Stimulated activated CD4-positive, alpha-beta T cell treated with anti-CD3 and anti-CD28 coated beads, Interleukin-4, amount 100 ng/mL, for 48 hours (primary cell): ENCODE results near the gene NUP54.

Experiments used
- DNase-seq, 2 donors: peaks; one replicate each; pipeline ENCODE4 v3.0.0-alpha.2; 2020; ENCODE audit warnings: low read depth in 2 of 2

Gene NUP54

GRCh38 chr4:76147454-76148141 lies 599 bp downstream of the NUP54 start:
- peak; percentile 33 to 53 for DNase-seq

- no peak for DNase-seq
Observed at GRCh38 chr4:76144546-76144945, 3.7 kb downstream of the NUP54 start.

DNA sequence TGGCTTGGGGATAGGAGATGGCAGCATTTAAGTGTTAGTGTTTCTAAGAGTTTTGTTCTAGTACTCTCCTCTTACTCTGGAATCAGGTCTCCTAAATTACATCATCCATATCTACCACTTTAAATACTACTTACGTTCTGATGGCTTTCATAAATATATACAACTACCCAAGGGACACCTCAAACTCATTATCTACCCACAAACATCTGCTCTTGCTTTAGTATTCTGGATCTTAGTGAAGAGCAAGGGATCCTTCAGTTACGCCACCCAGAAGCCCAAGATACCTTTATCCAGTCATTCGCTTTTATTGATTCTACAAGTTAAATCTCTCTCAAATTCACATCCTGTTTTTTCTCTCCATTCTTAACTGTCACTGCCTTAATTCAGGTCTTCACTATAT lies 7.0 kb downstream of the NUP54 start:
- DNase-seq, result no peak

DNA sequence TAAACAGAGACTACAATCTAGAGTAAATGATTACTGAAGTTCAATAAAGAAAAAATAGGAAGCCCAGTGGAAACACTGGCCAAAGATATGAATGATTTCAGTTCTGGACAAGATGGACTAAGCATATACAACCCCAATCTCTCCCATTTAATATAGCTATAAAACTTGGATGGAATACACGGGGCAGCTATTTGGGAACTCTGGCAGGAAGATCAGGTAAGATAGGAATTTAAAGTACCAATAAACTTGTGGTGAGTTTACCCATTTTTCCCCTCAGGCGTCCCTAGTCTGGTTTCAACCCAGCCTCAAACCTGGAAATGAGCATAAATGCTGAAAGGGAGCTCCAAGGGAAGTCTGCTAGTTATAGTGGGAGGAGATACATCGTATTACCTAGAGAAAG lies 20.4 kb downstream of the NUP54 start:
- no peak for DNase-seq

DNA sequence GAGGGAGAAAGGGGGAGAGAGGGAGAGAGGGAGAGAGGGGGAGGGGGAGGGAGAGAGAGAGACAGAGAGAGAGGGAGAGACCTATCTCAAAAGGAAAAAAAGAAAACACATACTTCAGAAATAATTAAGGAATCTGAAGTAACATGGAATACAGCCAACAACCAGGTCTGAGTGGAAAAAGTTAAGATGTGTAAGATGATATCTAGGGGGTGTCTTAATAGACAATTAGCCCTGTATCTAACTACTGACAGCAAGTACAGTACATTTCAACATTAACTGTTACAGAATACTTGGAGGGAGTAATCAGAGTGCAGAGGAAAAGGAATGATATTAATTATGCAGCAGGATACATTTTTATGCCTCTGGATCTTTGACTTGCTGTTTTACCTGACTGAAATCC lies 22.4 kb downstream of the NUP54 start:
- no peak for DNase-seq

DNA sequence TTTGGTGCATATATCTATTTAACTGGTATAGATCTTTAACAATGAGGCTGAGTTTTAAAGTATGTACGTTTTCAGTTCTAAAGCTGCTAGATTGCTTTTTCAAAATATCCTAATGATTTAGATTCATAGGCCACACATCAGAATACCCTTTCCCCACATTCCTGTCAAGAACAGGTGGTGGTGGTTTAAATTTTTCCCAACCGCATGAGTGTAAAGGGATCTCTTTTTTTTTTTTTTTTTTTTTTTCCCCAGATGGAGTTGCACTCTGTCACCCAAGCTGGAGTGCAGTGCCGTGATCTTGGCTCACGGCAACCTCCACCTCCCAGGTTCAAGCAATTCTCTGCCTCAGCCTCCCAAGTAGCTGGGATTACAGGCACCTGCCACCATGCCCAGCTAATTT lies 28.0 kb downstream of the NUP54 start:
- DNase-seq, result no peak

GRCh38 chr4:76117536-76117935 lies 30.7 kb downstream of the NUP54 start:
- no peak for DNase-seq

DNA sequence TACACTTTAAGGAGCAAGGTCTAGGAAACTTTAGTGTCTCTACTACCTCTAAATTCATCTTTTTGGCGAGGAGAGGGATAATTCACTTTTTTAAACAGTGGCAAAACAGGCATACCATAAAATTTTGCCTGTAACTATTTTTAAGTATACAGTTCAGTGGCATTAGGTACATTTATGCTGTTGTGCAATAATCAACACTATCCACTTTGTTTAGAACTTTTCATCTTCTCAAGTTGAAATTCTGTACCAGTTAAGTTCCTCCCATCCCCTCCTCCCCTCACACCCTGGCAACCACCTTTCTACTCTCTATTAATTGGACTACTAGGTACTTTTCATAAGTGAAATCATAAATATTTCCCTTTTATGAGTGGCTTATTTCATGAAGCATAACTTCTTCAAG lies 31.4 kb downstream of the NUP54 start:
- DNase-seq, result no peak

- no peak for DNase-seq
Observed at GRCh38 chr4:76108467-76109181, 39.6 kb downstream of the NUP54 start.

DNA sequence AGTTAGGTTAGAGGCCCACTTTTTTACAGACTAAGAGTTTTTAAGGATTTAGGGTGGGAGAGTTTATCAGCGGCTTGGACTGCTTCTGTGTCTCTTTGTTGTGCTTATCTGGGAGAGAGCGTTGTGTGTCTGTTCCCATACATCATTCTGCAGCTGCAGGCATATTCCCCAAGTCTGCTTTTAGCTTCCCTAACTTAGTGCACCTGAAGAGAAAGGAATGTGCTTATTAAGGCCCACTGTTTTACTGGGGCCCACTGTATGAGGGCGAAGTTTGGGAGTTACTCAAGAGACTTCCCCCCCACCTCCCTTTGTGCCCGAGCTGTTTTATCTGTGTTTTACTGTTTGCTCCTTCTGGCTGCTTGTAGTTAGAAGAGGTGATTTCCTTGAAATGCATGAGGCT lies 41.8 kb downstream of the NUP54 start:
- DNase-seq, result no peak

GRCh38 chr4:76105652-76106051 lies 42.5 kb downstream of the NUP54 start:
- no peak for DNase-seq

GRCh38 chr4:76096076-76096475 lies 52.1 kb downstream of the NUP54 start:
- DNase-seq, result no peak

DNA sequence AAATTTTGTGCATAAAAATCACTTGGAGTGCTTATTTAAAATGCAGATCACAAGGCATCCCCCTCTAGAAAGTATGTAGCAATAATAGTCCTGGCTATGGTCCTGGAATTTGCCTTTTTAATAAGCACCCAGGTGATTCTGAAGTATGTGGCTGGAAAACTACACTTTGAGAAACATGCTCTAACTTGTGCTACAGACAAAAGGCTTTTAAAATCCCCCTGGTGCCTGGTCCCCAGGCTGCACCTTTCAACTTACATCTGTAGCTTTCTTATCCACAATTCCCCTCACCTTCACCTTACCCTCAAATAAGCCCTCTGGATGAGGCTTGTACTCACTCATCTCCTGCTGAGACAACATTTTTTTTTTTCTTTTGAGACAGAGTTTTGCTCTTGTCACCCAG lies 52.6 kb downstream of the NUP54 start:
- no peak for DNase-seq

DNA sequence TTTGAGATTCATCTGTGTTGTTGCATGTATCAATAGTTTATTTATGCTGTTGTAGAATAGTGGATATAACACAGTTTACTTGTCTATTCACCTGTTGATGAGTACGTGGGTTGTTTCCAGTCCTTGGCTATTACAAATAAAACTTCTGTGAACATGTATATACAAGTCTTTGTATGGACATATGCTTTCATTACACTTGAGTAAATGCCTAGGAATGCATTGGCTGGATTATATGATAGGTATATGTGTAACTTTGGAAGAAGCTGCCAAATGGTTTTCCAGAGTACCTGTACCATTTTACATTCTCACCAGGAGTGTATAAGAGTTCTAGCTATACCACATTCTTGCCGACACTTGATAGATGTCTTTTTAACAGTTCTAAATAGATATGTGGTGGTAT lies 57.1 kb downstream of the NUP54 start:
- DNase-seq, result no peak

DNA sequence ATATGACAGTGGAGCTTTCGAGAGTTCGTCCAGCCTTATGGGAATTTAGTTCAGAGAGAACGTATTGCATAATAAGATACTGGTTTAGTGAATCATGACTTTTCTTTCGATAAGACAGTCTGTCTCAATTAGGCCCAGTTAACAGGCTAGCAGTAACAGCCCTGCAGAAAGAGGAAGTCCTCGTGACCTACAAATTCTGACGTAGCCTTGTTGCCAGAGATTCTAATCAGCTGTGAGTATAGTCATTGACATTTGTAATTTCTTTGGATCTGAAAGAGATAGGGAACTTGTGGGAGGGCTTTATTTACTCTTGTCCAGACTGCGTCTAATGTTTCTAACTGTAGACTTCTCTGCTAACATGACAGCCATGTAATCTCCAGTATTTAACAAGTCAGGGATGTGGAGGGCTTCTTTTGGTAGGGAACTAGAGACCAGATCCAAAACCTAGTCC lies 57.9 kb downstream of the NUP54 start:
- no peak for DNase-seq

DNA sequence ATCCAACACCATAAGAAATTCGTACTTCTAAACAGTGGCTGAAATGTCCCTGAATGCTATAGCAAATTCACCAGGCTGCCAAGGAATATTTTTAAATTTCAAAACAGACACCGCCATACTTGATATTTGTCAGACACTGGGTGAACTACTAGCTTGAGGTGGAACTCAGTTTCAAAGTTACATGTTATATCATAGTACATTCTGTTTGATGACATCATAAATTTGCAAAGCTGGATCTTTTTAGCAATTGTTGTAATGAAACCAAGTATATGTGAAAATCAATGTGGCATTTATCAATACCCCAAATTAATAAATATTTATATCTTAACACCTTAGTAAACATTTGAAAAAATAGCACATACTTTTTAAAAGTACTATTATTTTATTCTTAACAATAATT lies 59.5 kb downstream of the NUP54 start:
- no peak for DNase-seq

DNA sequence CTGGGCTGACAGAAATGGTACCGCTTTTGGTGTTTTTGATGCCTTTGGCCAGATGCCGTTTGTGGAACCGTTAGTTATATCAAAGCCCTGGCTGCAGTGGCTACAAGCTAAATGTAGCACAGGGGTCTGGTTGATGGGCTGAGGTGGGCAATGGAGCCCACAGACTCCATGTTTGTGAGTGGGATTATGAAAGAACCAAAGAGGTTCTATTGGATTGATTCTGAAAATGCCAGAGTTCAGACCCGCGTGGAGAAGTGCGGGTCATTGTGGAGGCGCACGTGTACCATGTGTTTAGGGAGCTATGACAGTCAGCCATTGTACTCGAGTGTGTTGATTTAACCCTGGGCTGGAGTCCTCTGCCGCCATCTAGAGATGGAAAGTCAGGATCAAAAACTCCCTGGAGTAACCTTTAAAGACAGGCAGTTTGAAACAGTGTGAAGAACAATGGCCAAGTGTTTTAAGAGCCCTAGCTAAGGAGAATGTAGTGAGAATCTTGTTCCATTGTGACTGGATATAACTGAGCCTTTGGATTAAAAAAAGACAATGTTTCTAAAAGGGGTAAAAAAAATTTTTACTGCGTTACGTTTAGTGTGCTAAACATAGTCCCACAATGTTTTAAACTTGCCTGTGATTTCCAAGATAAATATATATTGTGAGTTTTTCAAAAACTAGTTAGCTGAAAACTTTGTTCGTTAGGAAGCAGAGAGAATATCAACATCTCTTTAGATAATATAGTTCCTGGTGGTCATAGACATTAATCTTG lies 61.0 kb downstream of the NUP54 start:
- no peak for DNase-seq

DNA sequence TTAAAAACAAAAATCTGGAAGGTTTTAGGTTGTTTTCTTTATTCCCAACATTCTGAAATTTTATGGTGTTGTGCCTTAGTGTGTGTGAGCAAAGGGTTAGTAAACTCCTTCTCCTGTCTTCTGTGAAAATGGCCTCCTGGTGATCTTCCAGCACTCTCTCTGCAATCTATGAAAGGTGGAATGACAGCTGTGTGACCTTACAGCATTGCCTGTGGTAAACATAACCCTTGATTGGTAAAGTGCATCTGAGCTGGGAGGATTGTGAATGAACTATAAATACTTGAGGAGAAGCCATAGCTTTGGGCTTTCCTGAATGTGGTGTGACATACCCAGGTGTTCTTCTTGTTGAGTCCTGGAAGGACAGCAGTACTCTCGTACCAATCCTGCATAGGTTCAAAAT lies 63.7 kb downstream of the NUP54 start:
- no peak for DNase-seq

GRCh38 chr4:76083386-76083988 lies 64.7 kb downstream of the NUP54 start:
- no peak for DNase-seq

DNA sequence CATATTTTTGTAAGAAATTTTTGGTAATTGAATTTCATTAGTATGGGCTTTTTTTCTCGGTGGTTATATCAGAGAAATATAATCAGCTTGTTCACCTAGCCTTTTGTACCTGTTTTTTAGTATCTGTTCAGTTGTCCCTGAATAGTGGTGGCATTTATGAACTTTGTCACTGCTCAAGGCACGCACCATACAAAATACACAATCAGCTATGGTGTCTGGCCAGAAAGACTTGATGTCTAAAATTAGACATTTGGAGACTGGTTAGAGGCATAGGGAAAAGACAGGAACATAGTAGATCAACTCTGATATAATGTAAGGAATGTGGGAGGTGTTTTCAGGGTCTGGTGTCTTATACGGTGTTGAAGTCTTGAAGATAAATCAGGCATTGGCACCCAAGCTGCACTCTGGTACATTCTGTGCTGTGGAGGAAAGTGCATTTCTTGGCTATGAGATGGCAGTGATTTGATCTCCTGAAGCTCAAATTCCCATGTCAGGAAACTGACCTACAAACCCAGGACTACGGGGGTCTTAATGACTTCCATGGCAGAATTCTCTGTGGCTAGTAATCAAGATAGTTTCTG lies 70.1 kb downstream of the NUP54 start:
- DNase-seq, result no peak

DNA sequence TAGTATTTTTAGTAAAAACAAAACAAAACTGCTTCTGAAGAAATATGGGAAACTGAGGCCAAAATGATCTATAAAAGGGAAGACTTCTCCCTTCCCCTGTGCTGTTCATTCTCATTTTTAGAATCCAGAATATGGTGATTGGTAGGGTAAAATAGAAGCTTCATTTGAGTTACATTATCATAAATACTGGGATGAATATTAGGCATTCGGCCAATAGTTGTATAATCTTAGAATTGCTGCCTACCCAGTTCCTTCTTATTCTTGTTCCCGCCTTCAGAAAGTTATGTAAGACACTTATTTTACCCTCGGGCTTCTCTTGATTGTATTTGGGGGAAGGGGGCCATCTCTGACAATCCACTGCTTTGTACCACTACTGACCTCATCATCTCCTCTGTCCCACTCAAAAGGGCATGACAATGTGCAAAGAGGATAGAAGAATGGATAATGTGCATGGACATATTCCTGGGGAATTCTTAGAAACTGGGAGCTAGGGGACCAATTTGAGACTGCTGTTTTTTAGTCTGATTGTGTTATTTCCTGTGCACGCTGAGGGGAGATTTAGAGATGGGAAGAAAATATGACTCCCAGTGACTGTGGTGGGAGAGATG lies 73.1 kb downstream of the NUP54 start:
- DNase-seq, result no peak

DNA sequence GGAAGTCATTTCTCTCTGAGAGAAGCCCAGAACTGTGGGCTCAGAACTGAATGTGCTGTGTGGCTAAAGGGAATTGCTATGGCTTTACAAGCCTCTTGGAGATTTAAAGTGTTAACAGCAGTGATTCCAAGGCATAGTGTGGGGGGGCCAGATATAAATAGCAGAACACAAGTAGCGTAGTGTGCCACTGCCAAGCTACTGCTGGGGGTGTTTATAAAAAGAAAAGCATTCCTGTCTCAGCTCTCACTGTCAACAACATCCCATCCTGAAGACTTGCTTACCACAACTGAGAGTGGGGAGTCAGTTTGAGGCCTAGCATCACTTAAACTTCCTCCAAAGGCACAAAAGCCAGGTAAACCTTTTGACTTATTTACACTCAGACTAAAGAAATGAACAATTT lies 73.7 kb downstream of the NUP54 start, which contains the start of gene ART3:
Gene ART3, plus strand, starts transcription at position 242 of the 400 bp plus-strand sequence. CDS start 1,181 bp downstream, outside the sequence.
- no peak for DNase-seq
